Activated T-cell treated with anti-CD3 and anti-CD28 coated beads, Interleukin-2, amount 50 U/mL, for 48 hours (primary cell): ENCODE results near the gene FAM193A.
A peak's percentile ranks its signal among the peaks of the same experiment; 100 is the strongest.
"Not testable (repeated sequence)": the region's sequence is repeated elsewhere in the genome, so short reads cannot be mapped to it uniquely, and the experiment has no call there.

ENCODE experiments used
- DNase-seq, 2 experiments: peaks; one replicate each; pipeline ENCODE4 v3.0.0-alpha.2; 2020

Gene FAM193A

GRCh38 chr4:2754848-2755819, 218.7 kb downstream of the FAM193A start:
- no peak for DNase-seq

GRCh38 chr4:2755821-2756690, 219.6 kb downstream of the FAM193A start, which contains the start of gene TNIP2:
TNIP2 (minus strand) TSS chr4:2756336; CDS start chr4:2756289, 47 bp downstream.
- peak; percentile 79 to 89 for DNase-seq

- no peak for DNase-seq
Measured at GRCh38 chr4:2756691-2757350, 220.4 kb downstream of the FAM193A start.

- no peak for DNase-seq
Measured at GRCh38 chr4:2757426-2757825, 221.0 kb downstream of the FAM193A start.

- DNase-seq: peak; percentile 51 to 53
Measured at GRCh38 chr4:2761035-2761923, 224.8 kb downstream of the FAM193A start.

DNA sequence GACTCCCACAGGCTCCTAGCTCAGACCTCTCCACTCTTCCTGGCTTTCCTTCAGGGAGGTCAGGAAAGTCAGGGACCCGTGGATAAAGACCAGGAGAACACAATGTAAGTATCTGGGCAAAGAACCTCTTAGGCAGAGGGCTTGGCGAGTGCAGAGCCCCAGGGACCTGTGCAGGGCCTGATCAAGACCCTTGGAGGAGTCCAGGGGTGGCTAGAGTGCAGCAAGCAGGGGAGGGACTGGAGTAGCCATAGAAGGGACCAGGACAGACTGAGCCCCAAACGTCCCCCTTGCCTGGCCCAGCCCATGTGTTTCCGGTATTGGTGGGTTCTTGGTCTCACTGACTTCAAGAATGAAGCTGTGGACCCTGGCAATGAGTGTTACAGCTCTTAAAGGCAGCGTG, 225.6 kb downstream of the FAM193A start:
- no peak for DNase-seq

GRCh38 chr4:2762486-2763370, 226.3 kb downstream of the FAM193A start:
- DNase-seq: not testable (repeated sequence)

- no peak for DNase-seq
Measured at GRCh38 chr4:2763511-2763967, 227.1 kb downstream of the FAM193A start.

- DNase-seq: no peak
Measured at GRCh38 chr4:2765832-2766526, 229.5 kb downstream of the FAM193A start.

- DNase-seq: no peak
Measured at GRCh38 chr4:2767046-2767704, 230.7 kb downstream of the FAM193A start.

DNA sequence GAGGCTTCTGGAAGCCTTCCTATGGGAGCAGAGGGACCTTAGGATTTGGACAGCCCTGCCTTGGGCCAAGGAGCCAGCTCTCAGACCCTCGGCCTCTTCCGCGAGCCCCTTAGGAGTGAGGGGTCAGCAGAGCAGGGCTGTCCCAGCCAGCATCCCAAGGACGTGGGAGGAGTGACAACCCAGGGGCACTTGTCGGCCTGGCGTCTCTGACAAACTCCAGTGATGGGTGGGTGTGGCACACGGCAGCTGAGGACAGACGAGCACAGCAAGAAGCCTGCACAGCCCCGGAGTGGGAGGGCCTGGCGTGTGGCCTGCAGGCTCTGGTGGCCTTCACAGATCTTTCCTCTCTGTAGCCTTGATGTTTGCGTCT, 231.2 kb downstream of the FAM193A start:
- no peak for DNase-seq

DNA sequence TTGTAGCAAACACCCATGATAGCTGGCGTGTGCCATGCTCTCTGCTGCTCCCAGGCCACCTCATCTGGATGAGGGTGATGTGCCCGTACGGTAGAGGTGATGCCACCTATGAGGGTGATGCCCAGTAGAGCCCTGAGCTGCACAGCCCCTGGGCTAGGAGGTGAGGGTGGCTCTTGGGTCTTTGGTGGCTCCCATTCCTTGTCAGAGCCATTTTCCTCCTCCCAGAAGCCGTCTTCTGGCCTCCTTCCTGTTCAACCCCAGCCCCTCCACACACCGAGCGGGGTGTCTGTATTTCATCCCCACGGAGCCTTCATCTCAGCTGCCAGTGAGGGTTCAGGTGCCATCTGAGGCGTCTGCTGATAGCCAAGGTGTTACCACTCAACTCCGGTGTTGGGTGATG, 231.7 kb downstream of the FAM193A start:
- DNase-seq: no peak

DNA sequence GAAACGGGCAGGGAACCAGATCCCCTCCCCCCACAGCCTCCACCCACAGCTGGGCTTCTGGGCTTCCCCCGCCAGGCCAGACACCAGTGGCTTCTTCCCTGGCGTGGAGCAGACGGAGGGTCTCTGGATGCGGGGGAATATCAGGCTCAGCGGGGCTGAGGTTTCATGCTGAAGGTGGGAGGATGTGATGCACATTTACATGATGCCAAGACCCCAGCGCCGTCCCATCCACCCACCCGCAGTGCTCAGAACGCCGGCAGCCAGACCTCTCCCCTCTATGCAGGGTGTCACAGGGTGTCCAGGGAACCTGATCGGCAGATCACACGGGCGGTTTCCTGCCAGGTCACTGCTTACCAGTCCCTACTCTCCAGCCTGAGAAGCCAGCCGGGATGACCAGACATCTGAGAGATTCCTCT, 232.5 kb downstream of the FAM193A start:
- no peak for DNase-seq

- DNase-seq: no peak
Measured at GRCh38 chr4:2771264-2771663, 234.8 kb downstream of the FAM193A start.

GRCh38 chr4:2780643-2781042, 244.2 kb downstream of the FAM193A start:
- not testable (repeated sequence) for DNase-seq

DNA sequence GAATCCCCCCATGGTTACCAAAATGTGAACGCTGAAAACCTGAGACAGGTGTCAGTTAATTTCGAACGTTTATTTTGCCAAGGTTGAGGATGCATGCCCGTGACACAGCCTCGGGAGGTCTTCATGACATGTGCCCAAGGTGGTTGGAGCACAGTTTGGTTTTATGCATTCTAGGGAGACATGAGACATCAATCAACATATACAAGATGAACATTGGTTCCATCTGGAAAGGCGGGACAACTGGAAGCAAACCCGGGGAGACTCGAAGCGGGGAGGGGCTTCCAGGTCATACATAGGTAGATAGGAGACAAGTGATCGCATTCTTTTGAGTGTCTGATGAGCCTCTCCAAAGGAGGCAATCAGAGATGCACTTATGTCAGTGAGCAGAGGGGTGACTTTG, 245.5 kb downstream of the FAM193A start:
- no peak for DNase-seq
